SU-DHL-6 (cell line): Measurements from ENCODE around the gene MOCS3.

Experiments used
- CTCF ChIP-seq: fragments of 200-600 bp; sonication (generic); IDR thresholded peaks from one replicate; pipeline ENCODE4 v1.5.1; 2017; ENCODE audit warnings: antibody characterized with exemption, mild to moderate bottlenecking, low read length, moderate library complexity; ENCODE audit not compliant: insufficient read depth, poor library complexity, severe bottlenecking
- EZH2phosphoT487 ChIP-seq: fragments of 200-600 bp; sonication (generic), shearing (Covaris generic); conservative IDR thresholded peaks from 2 replicates; pipeline ENCODE4 v1.6.1; 2018; ENCODE audit warnings: mild to moderate bottlenecking, antibody characterized with exemption, low read length, moderate library complexity, mixed read lengths

DNA sequence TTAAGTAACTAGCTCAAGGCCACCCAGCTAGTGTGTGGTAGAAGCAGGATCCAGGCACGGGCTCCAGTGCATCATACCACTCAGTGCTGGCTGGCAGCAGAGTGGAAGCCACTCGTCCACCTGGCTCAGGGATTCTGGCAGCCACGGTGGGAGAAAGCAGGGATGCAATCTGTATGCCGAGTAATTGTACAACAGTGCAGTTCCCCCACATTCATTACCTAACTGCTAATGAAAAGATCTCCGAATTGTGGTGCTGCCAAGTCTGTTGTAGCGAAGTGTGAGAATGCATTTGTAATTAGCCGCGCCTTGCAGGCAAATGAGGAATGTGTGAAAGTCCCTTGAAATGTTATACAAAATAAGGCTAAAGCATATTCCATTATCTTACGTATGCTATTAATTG is 35.3 kb downstream of the MOCS3 start:
- TF ChIP-seq CTCF (no peak), EZH2phosphoT487 (no peak)
